ENCODE measurements around the gene MAP2K3.

Gene MAP2K3

DNA sequence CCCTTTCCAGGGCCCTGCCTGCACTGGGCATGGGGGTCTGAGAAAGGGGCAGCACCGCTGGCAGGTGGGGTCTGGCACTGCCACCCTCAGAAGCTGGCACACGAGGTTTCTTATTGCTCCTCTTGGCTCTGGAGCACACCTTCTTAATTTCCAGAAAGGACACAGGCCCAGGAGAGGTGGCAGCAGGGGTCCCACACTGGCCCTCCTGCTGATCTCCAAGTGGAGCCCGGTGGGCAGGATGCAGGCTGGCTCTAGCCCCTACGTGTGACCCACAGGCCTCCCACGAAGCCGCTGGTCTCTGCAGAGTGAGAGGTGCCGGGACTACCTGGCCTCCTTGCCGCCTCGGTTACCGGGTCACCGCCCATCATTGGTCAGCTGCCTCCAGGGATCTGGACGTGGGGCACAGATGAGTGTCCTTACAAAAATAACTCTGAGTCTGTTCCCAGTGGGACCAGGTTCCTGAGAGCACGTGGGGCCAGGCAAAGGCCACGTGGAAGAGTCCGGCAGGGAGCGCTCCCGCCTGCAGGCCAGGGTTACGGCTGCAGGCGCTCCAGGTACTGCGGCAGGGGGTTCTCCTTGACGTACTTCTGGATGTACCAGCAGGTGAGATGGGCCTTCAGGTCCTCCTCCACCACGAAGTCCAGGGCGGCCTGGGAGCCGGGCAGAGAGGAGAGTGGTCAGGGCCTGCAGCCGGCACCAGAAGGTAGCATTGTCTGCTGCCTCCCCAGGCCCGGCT lies 41.6 kb upstream of the MAP2K3 start:
- Histone ChIP-seq H3K27me3 (ENCODE audit: insufficient read depth, low read length) (no peaks in the 10 kb centered on the region; the same call in 1 of the 2 replicates), H3K9ac (ENCODE audit: low read length) (no peak overlapping the region), H4K20me1 (ENCODE audit: insufficient read depth, low read length) (no peaks in the 10 kb centered on the region), H3K27ac (ENCODE audit: low read depth, low read length, poor library complexity, severe bottlenecking) (no peak overlapping the region), H3K79me2 (ENCODE audit: insufficient read depth, low read length) (no peaks in the 10 kb centered on the region), H3K4me3 (ENCODE audit: low read depth, low read length, poor library complexity, severe bottlenecking) (no peak overlapping the region), H3K4me2 (ENCODE audit: low read length) (no peak overlapping the region), H3K36me3 (ENCODE audit: insufficient read depth, low read length) (no peaks in the 10 kb centered on the region), H3K9me2 (ENCODE audit: low read depth, low read length) (no peaks in the 10 kb centered on the region), H3K4me1 (ENCODE audit: insufficient read depth, low read length, severe bottlenecking) (no peaks in the 10 kb centered on the region), H2AFZ (ENCODE audit: low read length) (no peak overlapping the region), H3F3A (ENCODE audit: insufficient read depth, low read length) (no peaks in the 10 kb centered on the region), H3K9me3 (ENCODE audit: low read length) (no peaks in the 10 kb centered on the region)
- TF ChIP-seq, protein P1, sequence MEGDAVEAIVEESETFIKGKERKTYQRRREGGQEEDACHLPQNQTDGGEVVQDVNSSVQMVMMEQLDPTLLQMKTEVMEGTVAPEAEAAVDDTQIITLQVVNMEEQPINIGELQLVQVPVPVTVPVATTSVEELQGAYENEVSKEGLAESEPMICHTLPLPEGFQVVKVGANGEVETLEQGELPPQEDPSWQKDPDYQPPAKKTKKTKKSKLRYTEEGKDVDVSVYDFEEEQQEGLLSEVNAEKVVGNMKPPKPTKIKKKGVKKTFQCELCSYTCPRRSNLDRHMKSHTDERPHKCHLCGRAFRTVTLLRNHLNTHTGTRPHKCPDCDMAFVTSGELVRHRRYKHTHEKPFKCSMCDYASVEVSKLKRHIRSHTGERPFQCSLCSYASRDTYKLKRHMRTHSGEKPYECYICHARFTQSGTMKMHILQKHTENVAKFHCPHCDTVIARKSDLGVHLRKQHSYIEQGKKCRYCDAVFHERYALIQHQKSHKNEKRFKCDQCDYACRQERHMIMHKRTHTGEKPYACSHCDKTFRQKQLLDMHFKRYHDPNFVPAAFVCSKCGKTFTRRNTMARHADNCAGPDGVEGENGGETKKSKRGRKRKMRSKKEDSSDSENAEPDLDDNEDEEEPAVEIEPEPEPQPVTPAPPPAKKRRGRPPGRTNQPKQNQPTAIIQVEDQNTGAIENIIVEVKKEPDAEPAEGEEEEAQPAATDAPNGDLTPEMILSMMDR (IDR thresholded peaks at IDR 0.05; ENCODE audit: low read length), result no peak
- TF ChIP-seq EZH2 (IDR thresholded peaks at IDR 0.05; ENCODE audit: borderline replicate concordance, low read length), result no peak

DNA sequence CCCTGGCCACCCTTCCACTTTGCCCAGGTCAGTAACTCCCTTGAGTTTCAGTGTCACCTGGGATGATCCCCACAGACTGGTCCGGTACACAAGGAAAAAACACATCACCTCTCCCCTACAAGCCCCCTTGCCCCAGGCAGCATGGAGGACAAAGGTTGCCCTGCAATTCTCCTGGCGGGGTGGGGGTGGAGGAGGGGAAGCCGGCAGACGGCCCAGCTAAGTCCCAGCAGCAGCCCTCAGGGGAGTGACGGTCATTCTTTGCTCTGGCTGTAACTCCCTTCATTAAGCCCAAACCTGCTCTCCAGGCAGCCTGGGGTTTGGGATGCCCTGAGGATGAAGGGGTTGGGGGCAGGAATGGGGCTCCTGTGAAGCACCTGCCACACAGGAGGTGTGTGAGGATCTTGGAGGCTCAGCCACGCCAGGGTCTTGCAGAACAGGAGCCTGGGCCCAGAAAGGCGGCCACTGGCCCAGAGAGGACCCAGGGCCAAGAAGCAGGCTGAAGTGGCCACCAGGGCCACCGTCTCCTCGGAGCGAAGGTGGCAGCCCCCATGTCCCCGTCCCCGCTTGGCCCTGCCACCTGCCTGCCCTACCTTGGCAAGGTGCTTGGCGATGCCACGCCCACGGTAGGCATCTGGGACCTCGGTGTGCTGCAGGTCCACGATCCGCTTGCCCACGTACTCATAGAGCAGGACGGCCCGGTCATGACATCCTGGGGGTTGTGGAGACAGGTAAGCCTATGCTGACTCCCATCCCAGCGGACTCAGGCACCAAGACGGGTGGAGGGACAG lies 40.8 kb upstream of the MAP2K3 start:
- TF ChIP-seq EZH2 (IDR thresholded peaks at IDR 0.05; ENCODE audit: borderline replicate concordance, low read length), result no peak
- TF ChIP-seq, protein P1 (IDR thresholded peaks at IDR 0.05; ENCODE audit: low read length), result no peak
- Histone ChIP-seq H3K9ac (ENCODE audit: low read length) (no peak overlapping the region), H3K27ac (ENCODE audit: low read depth, low read length, poor library complexity, severe bottlenecking) (no peak overlapping the region), H3K27me3 (ENCODE audit: insufficient read depth, low read length) (no peaks in the 10 kb centered on the region; the same call in 1 of the 2 replicates), H3K4me1 (ENCODE audit: insufficient read depth, low read length, severe bottlenecking) (no peaks in the 10 kb centered on the region), H3K36me3 (ENCODE audit: insufficient read depth, low read length) (no peaks in the 10 kb centered on the region), H3K79me2 (ENCODE audit: insufficient read depth, low read length) (no peaks in the 10 kb centered on the region), H3K9me3 (ENCODE audit: low read length) (no peaks in the 10 kb centered on the region), H2AFZ (ENCODE audit: low read length) (no peak overlapping the region), H3K9me2 (ENCODE audit: low read depth, low read length) (no peaks in the 10 kb centered on the region), H3K4me2 (ENCODE audit: low read length) (no peak overlapping the region), H3K4me3 (ENCODE audit: low read depth, low read length, poor library complexity, severe bottlenecking) (no peak overlapping the region), H4K20me1 (ENCODE audit: insufficient read depth, low read length) (no peaks in the 10 kb centered on the region), H3F3A (ENCODE audit: insufficient read depth, low read length) (no peaks in the 10 kb centered on the region)

DNA sequence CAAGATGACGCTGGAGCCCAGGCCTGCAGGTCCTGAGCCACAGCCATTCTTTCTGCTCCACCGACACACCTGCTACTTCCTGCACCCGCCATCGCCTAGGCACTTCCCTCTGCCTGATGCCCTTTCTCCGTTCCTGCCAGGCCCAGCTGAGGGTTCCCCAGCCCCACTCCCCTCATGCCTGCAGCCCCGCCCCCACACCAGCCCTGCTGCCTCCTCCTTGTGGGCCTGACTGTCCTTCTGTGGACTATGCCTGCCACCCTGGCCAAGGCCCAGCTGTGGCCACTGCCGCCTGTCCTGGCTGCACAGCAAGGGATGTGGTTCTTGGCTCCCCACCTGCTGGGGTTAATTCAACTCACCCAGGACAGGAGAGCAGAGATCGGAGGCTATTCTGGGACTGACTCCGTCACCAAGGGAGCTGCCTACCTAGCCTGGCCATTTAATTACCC lies 38.8 kb upstream of the MAP2K3 start:
- Histone ChIP-seq H2AFZ (ENCODE audit: low read length) (no peak overlapping the region), H3K9me2 (ENCODE audit: low read depth, low read length) (no peaks in the 10 kb centered on the region), H3K4me3 (ENCODE audit: low read depth, low read length, poor library complexity, severe bottlenecking) (no peak overlapping the region), H4K20me1 (ENCODE audit: insufficient read depth, low read length) (no peaks in the 10 kb centered on the region), H3K9me3 (ENCODE audit: low read length) (no peaks in the 10 kb centered on the region), H3K36me3 (ENCODE audit: insufficient read depth, low read length) (no peaks in the 10 kb centered on the region), H3K27me3 (ENCODE audit: insufficient read depth, low read length) (no peaks in the 10 kb centered on the region; the same call in 1 of the 2 replicates), H3K27ac (ENCODE audit: low read depth, low read length, poor library complexity, severe bottlenecking) (no peak overlapping the region), H3K4me1 (ENCODE audit: insufficient read depth, low read length, severe bottlenecking) (no peaks in the 10 kb centered on the region), H3K79me2 (ENCODE audit: insufficient read depth, low read length) (no peaks in the 10 kb centered on the region), H3F3A (ENCODE audit: insufficient read depth, low read length) (no peaks in the 10 kb centered on the region), H3K9ac (ENCODE audit: low read length) (no peak overlapping the region), H3K4me2 (ENCODE audit: low read length) (no peak overlapping the region)
- TF ChIP-seq, protein P1 (IDR thresholded peaks at IDR 0.05; ENCODE audit: low read length), result no peak
- TF ChIP-seq EZH2 (IDR thresholded peaks at IDR 0.05; ENCODE audit: borderline replicate concordance, low read length), result no peak

Measured in OCI-LY1 (cell line).